LNCAP (cell line): ENCODE measurements around the gene IFI27L1.

ENCODE experiments used
- CTCF ChIP-seq: fragments of 450-650 bp; IDR thresholded peaks from 2 replicates; pipeline ENCODE4 v1.5.1; 2017; ENCODE audit warnings: mild to moderate bottlenecking

IFI27L1 gene

GRCh38 chr14:94144765-94145164 lies 63.7 kb downstream of the IFI27L1 start:
- TF ChIP-seq CTCF: no peak

- TF ChIP-seq CTCF: no peak
Measured at GRCh38 chr14:94145902-94146527, 64.9 kb downstream of the IFI27L1 start.
